GM23338 (cell line): Measurements from ENCODE around the gene ZFYVE27. TPM values are rescaled to one million over a fixed set of nuclear protein-coding genes. Genes with fewer than 3 reads are reported as not detected.
A peak's percentile ranks its signal among the peaks of the same experiment; 100 is the strongest.

Source experiments
- ATAC-seq: fragments of 200-7000 bp; cut with Tn5 transposase; 3 replicates; pipeline ENCODE4 v1.9.1; 2020
- DNase-seq: peaks from one replicate; pipeline ENCODE4 v3.0.0-alpha.2; 2015; ENCODE audit warnings: low spot score
- H2AFZ ChIP-seq: fragments of 200-600 bp; sonication (generic); 2 replicates; pipeline ENCODE4 v1.8.0; 2016; ENCODE audit warnings: antibody characterized with exemption, mild to moderate bottlenecking, moderate library complexity
- H3F3A ChIP-seq: fragments of 200-600 bp; sonication (generic); replicated peaks from 2 replicates; pipeline ENCODE4 v1.8.0; 2017; ENCODE audit warnings: antibody characterized with exemption, mixed run types, low read depth
- H3K27ac ChIP-seq: fragments of 200-600 bp; sonication (generic); 2 replicates; pipeline ENCODE4 v1.6.1; 2016; ENCODE audit warnings: low read depth
- H3K27me3 ChIP-seq: fragments of 200-600 bp; sonication (generic); 2 replicates; pipeline ENCODE4 v1.8.0; 2016; ENCODE audit warnings: mild to moderate bottlenecking, mixed run types, moderate library complexity; ENCODE audit not compliant: insufficient read depth
- H3K36me3 ChIP-seq: fragments of 200-600 bp; sonication (generic); 2 replicates; pipeline ENCODE4 v1.8.0; 2016; ENCODE audit warnings: mild to moderate bottlenecking; ENCODE audit not compliant: insufficient read depth
- H3K4me1 ChIP-seq: fragments of 200-600 bp; sonication (generic); 2 replicates; pipeline ENCODE4 v1.8.0; 2016; ENCODE audit warnings: mild to moderate bottlenecking, moderate library complexity; ENCODE audit not compliant: insufficient read depth
- H3K4me2 ChIP-seq: fragments of 200-600 bp; sonication (generic); 2 replicates; pipeline ENCODE4 v1.7.1; 2017; ENCODE audit warnings: mixed run types
- H3K4me3 ChIP-seq: fragments of 200-600 bp; sonication (generic); 2 replicates; pipeline ENCODE4 v1.6.1; 2016; ENCODE audit warnings: mixed run types
- H3K79me2 ChIP-seq: fragments of 200-600 bp; sonication (generic); replicated peaks from 2 replicates; pipeline ENCODE4 v1.8.0; 2017; ENCODE audit warnings: mild to moderate bottlenecking; ENCODE audit not compliant: insufficient read depth
- H3K9me2 ChIP-seq: fragments of 200-600 bp; sonication (generic); 2 replicates; pipeline ENCODE4 v1.8.0; 2017; ENCODE audit not compliant: insufficient read depth
- H4K20me1 ChIP-seq: fragments of 200-600 bp; sonication (generic); replicated peaks from 2 replicates; pipeline ENCODE4 v1.8.0; 2017; ENCODE audit warnings: mild to moderate bottlenecking; ENCODE audit not compliant: insufficient read depth
- H3K27ac Mint-ChIP-seq: 2 replicates; pipeline ENCODE4 v1.8.0; 2020; ENCODE audit warnings: inconsistent platforms, mild to moderate bottlenecking, moderate library complexity, mixed read lengths
- H3K27me3 Mint-ChIP-seq: 3 replicates; pipeline ENCODE4 v1.8.0; 2022; ENCODE audit warnings: low read depth, mild to moderate bottlenecking, moderate library complexity, mixed read lengths, inconsistent platforms; ENCODE audit not compliant: insufficient read depth, poor library complexity
- H3K36me3 Mint-ChIP-seq: 3 replicates; pipeline ENCODE4 v1.8.0; 2021; ENCODE audit warnings: low read depth, mild to moderate bottlenecking, inconsistent platforms, moderate library complexity, mixed read lengths
- H3K4me1 Mint-ChIP-seq: 3 replicates; pipeline ENCODE4 v1.8.0; 2020; ENCODE audit warnings: mild to moderate bottlenecking, inconsistent platforms, mixed read lengths
- H3K4me3 Mint-ChIP-seq: 3 replicates; pipeline ENCODE4 v1.8.0; 2021; ENCODE audit warnings: moderate library complexity, mild to moderate bottlenecking, inconsistent platforms, mixed read lengths
- H3K9me3 Mint-ChIP-seq: 3 replicates; pipeline ENCODE4 v1.8.0; 2020; ENCODE audit warnings: moderate library complexity, mild to moderate bottlenecking, inconsistent platforms, mixed read lengths
- CREB1 ChIP-seq: fragments of 250-450 bp; sonication (Bioruptor Pico); IDR thresholded peaks from 2 replicates; pipeline ENCODE4 v1.5.0; 2020; ENCODE audit warnings: low read depth, mild to moderate bottlenecking, moderate library complexity
- EZH2 ChIP-seq: fragments of 200-600 bp; sonication (generic); IDR thresholded peaks from one replicate; pipeline ENCODE4 v1.8.0; 2017; ENCODE audit warnings: antibody characterized with exemption, mild to moderate bottlenecking, low read depth; ENCODE audit not compliant: unreplicated experiment
- EZH2phosphoT487 ChIP-seq: fragments of 200-600 bp; sonication (generic); IDR thresholded peaks from one replicate; pipeline ENCODE4 v1.8.1; 2018; ENCODE audit warnings: antibody characterized with exemption; ENCODE audit not compliant: unreplicated experiment
- JUNB ChIP-seq: IDR thresholded peaks from one replicate; pipeline ENCODE4 v1.6.1; 2016; ENCODE audit warnings: antibody characterized with exemption; ENCODE audit not compliant: unreplicated experiment
- NANOG ChIP-seq: IDR thresholded peaks from 2 replicates; pipeline ENCODE4 v1.6.1; 2016; ENCODE audit warnings: antibody characterized with exemption, borderline replicate concordance
- POLR2AphosphoS5 ChIP-seq: IDR thresholded peaks from 2 replicates; pipeline ENCODE4 v1.6.1; 2016; ENCODE audit warnings: antibody characterized with exemption, low read depth
- STAT1 ChIP-seq: IDR thresholded peaks from one replicate; pipeline ENCODE4 v1.6.1; 2016; ENCODE audit warnings: antibody characterized with exemption; ENCODE audit not compliant: unreplicated experiment
- ZNF114 ChIP-seq: fragments of 250-450 bp; sonication (Bioruptor Pico); IDR thresholded peaks from 2 replicates; pipeline ENCODE4 v1.5.0; 2020; ENCODE audit warnings: mild to moderate bottlenecking, moderate library complexity
- ZNF331 ChIP-seq: fragments of 250-450 bp; sonication (Bioruptor Pico); IDR thresholded peaks from 2 replicates; pipeline ENCODE4 v1.5.0; 2020; ENCODE audit warnings: low read depth, mild to moderate bottlenecking, moderate library complexity
- polyA plus RNA-seq: library from polyadenylated mRNA; unstranded; fragments of >200 nt; fragmentation: Nextera tagmentation; extraction: Ambion mirVana; gene quantifications from 2 replicates; pipeline ENCODE4 v1.2.1, GENCODE V29; 2016
- total RNA-seq: library from RNA; depleted of rRNA; stranded (reverse); fragments of >200 nt; shearing (Covaris generic); gene quantifications from 2 replicates; pipeline ENCODE4 v1.2.3, GENCODE V29; 2014
- TF ChIP-seq, protein P1 (sequence below): IDR thresholded peaks from one replicate; pipeline ENCODE4 v1.6.1; 2018; ENCODE audit warnings: antibody characterized with exemption; ENCODE audit not compliant: unreplicated experiment
- TF ChIP-seq, protein P2 (sequence below), 2 experiments: fragments of 200-600 bp in 1 of 2; sonication (generic) in 1 of 2; conservative IDR thresholded peaks; 2 replicates each; pipeline versions ENCODE4 v1.5.1 to v1.6.1; 2016 to 2017; ENCODE audit warnings: antibody characterized with exemption in 2 of 2, low read depth in 2 of 2, mild to moderate bottlenecking in 2 of 2, moderate library complexity in 1 of 2
- TF ChIP-seq, protein P3 (sequence below): fragments of 250-450 bp; sonication (Bioruptor Pico); IDR thresholded peaks from 2 replicates; pipeline ENCODE4 v1.5.0; 2020; ENCODE audit warnings: mild to moderate bottlenecking, moderate library complexity
- TF ChIP-seq, protein P4 (sequence below): IDR thresholded peaks from 2 replicates; pipeline ENCODE4 v1.6.1; 2016; ENCODE audit warnings: antibody characterized with exemption

The ZFYVE27 gene
- total and polyA plus RNA-seq, 2 experiments from 2014 or later, result 15.0 to 25.8 TPM

DNA sequence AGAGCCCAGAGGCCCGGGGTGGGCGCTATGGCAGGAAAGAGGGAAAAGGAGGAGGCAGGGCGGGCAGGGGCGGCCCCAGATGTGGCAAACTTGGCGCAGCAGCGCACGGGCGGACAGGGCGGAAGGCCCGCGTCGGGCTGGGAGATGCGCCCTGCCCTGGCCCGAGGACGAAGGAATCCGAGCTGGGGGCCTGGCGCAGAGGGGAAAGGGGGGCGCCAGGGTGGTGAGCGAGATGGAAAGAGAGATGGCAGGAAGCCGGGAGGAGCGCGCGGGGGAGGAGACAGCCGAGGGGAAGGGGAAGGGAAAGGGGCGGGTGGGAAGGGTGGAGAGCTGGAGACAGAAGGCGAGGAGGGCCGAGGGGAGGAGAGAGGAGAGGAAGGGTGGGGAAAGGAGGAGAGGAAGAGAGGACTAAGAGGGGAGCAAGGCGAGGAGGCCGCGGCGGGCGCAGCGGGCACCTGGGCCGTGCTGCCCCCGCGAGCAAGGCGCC, 23.5 kb upstream of the ZFYVE27 start, which contains the start of gene MARVELD1:
Gene MARVELD1, plus strand, starts transcription at position 392 of the 487 bp plus-strand sequence. CDS start 147 bp downstream, outside the sequence.
- peak within 1 kb of the TSS; percentile 82 for H3K4me3 ChIP-seq
- no peaks in the 10 kb centered on the region for H3K27me3 ChIP-seq
- H3K36me3 ChIP-seq, result peaks cover 7% of the 10 kb centered on the region; the same call in 1 of the 2 replicates
- peak within 1 kb of the TSS; percentile 92 for H3K4me2 ChIP-seq
- TF ChIP-seq EZH2phosphoT487, result no peak
- no peak for TF ChIP-seq JUNB
- no peak for TF ChIP-seq EZH2
- TF ChIP-seq, protein P1, sequence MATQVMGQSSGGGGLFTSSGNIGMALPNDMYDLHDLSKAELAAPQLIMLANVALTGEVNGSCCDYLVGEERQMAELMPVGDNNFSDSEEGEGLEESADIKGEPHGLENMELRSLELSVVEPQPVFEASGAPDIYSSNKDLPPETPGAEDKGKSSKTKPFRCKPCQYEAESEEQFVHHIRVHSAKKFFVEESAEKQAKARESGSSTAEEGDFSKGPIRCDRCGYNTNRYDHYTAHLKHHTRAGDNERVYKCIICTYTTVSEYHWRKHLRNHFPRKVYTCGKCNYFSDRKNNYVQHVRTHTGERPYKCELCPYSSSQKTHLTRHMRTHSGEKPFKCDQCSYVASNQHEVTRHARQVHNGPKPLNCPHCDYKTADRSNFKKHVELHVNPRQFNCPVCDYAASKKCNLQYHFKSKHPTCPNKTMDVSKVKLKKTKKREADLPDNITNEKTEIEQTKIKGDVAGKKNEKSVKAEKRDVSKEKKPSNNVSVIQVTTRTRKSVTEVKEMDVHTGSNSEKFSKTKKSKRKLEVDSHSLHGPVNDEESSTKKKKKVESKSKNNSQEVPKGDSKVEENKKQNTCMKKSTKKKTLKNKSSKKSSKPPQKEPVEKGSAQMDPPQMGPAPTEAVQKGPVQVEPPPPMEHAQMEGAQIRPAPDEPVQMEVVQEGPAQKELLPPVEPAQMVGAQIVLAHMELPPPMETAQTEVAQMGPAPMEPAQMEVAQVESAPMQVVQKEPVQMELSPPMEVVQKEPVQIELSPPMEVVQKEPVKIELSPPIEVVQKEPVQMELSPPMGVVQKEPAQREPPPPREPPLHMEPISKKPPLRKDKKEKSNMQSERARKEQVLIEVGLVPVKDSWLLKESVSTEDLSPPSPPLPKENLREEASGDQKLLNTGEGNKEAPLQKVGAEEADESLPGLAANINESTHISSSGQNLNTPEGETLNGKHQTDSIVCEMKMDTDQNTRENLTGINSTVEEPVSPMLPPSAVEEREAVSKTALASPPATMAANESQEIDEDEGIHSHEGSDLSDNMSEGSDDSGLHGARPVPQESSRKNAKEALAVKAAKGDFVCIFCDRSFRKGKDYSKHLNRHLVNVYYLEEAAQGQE, result no peak
- TF ChIP-seq, protein P2, sequence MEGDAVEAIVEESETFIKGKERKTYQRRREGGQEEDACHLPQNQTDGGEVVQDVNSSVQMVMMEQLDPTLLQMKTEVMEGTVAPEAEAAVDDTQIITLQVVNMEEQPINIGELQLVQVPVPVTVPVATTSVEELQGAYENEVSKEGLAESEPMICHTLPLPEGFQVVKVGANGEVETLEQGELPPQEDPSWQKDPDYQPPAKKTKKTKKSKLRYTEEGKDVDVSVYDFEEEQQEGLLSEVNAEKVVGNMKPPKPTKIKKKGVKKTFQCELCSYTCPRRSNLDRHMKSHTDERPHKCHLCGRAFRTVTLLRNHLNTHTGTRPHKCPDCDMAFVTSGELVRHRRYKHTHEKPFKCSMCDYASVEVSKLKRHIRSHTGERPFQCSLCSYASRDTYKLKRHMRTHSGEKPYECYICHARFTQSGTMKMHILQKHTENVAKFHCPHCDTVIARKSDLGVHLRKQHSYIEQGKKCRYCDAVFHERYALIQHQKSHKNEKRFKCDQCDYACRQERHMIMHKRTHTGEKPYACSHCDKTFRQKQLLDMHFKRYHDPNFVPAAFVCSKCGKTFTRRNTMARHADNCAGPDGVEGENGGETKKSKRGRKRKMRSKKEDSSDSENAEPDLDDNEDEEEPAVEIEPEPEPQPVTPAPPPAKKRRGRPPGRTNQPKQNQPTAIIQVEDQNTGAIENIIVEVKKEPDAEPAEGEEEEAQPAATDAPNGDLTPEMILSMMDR (conservative IDR thresholded peaks at IDR 0.05; ENCODE audit: low read depth in 2 of 2), result no peak
- no peak; the same call in none of the 2 replicates for TF ChIP-seq POLR2AphosphoS5
- TF ChIP-seq NANOG, result no peak
- no peak for TF ChIP-seq CREB1
- TF ChIP-seq ZNF331 (CRISPR knock-in tag), result no peak
- TF ChIP-seq ZNF114 (CRISPR knock-in tag), result no peak
- TF ChIP-seq, protein P3, sequence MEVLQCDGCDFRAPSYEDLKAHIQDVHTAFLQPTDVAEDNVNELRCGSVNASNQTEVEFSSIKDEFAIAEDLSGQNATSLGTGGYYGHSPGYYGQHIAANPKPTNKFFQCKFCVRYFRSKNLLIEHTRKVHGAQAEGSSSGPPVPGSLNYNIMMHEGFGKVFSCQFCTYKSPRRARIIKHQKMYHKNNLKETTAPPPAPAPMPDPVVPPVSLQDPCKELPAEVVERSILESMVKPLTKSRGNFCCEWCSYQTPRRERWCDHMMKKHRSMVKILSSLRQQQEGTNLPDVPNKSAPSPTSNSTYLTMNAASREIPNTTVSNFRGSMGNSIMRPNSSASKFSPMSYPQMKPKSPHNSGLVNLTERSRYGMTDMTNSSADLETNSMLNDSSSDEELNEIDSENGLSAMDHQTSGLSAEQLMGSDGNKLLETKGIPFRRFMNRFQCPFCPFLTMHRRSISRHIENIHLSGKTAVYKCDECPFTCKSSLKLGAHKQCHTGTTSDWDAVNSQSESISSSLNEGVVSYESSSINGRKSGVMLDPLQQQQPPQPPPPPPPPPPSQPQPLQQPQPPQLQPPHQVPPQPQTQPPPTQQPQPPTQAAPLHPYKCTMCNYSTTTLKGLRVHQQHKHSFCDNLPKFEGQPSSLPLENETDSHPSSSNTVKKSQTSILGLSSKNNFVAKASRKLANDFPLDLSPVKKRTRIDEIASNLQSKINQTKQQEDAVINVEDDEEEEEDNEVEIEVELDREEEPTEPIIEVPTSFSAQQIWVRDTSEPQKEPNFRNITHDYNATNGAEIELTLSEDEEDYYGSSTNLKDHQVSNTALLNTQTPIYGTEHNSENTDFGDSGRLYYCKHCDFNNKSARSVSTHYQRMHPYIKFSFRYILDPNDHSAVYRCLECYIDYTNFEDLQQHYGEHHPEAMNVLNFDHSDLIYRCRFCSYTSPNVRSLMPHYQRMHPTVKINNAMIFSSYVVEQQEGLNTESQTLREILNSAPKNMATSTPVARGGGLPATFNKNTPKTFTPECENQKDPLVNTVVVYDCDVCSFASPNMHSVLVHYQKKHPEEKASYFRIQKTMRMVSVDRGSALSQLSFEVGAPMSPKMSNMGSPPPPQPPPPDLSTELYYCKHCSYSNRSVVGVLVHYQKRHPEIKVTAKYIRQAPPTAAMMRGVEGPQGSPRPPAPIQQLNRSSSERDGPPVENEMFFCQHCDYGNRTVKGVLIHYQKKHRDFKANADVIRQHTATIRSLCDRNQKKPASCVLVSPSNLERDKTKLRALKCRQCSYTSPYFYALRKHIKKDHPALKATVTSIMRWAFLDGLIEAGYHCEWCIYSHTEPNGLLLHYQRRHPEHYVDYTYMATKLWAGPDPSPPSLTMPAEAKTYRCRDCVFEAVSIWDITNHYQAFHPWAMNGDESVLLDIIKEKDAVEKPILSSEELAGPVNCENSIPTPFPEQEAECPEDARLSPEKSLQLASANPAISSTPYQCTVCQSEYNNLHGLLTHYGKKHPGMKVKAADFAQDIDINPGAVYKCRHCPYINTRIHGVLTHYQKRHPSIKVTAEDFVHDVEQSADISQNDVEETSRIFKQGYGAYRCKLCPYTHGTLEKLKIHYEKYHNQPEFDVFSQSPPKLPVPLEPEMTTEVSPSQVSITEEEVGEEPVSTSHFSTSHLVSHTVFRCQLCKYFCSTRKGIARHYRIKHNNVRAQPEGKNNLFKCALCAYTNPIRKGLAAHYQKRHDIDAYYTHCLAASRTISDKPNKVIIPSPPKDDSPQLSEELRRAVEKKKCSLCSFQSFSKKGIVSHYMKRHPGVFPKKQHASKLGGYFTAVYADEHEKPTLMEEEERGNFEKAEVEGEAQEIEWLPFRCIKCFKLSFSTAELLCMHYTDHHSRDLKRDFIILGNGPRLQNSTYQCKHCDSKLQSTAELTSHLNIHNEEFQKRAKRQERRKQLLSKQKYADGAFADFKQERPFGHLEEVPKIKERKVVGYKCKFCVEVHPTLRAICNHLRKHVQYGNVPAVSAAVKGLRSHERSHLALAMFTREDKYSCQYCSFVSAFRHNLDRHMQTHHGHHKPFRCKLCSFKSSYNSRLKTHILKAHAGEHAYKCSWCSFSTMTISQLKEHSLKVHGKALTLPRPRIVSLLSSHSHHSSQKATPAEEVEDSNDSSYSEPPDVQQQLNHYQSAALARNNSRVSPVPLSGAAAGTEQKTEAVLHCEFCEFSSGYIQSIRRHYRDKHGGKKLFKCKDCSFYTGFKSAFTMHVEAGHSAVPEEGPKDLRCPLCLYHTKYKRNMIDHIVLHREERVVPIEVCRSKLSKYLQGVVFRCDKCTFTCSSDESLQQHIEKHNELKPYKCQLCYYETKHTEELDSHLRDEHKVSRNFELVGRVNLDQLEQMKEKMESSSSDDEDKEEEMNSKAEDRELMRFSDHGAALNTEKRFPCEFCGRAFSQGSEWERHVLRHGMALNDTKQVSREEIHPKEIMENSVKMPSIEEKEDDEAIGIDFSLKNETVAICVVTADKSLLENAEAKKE (CRISPR knock-in tag), result no peak
- no peak for TF ChIP-seq STAT1
- TF ChIP-seq, protein P4, sequence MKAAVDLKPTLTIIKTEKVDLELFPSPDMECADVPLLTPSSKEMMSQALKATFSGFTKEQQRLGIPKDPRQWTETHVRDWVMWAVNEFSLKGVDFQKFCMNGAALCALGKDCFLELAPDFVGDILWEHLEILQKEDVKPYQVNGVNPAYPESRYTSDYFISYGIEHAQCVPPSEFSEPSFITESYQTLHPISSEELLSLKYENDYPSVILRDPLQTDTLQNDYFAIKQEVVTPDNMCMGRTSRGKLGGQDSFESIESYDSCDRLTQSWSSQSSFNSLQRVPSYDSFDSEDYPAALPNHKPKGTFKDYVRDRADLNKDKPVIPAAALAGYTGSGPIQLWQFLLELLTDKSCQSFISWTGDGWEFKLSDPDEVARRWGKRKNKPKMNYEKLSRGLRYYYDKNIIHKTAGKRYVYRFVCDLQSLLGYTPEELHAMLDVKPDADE, result no peak
- H3K27ac ChIP-seq, result peak within 1 kb of the TSS; percentile 97
- peaks cover 17% of the 10 kb centered on the region for H3K79me2 ChIP-seq
- H4K20me1 ChIP-seq, result no peaks in the 10 kb centered on the region
- H3K9me3 Mint-ChIP-seq, result no peaks in the 10 kb centered on the region; the same call in 2 of the 3 replicates
- H3K27ac Mint-ChIP-seq, result peak within 1 kb of the TSS; percentile 99
- peaks cover 51% of the 10 kb centered on the region for H3K4me1 Mint-ChIP-seq
- peaks cover 17% of the 10 kb centered on the region for H3K27me3 Mint-ChIP-seq
- peak within 1 kb of the TSS; percentile 100 for H3K4me3 Mint-ChIP-seq
- H3K36me3 Mint-ChIP-seq, result peaks cover 26% of the 10 kb centered on the region
- H3F3A ChIP-seq, result peaks cover 18% of the 10 kb centered on the region
- no peaks in the 10 kb centered on the region for H3K9me2 ChIP-seq
- peak within 1 kb of the TSS; percentile 95 for H2AFZ ChIP-seq
- ATAC-seq (peak; percentile 19), DNase-seq (peak; percentile 92)
- H3K4me1 ChIP-seq, result peaks cover 40% of the 10 kb centered on the region
